Activated CD4-positive, alpha-beta T cell treated with anti-CD3 and anti-CD28 coated beads, Interleukin-2, amount 50 U/mL, for 48 hours (primary cell): Measurements from ENCODE around the gene OSTN.
"Not testable (repeated sequence)": the region's sequence is repeated elsewhere in the genome, so short reads cannot be mapped to it uniquely, and the experiment has no call there.

Experiments
- DNase-seq, 2 experiments: peaks; one replicate each; pipeline ENCODE4 v3.0.0-alpha.2; 2020

Gene OSTN

DNA sequence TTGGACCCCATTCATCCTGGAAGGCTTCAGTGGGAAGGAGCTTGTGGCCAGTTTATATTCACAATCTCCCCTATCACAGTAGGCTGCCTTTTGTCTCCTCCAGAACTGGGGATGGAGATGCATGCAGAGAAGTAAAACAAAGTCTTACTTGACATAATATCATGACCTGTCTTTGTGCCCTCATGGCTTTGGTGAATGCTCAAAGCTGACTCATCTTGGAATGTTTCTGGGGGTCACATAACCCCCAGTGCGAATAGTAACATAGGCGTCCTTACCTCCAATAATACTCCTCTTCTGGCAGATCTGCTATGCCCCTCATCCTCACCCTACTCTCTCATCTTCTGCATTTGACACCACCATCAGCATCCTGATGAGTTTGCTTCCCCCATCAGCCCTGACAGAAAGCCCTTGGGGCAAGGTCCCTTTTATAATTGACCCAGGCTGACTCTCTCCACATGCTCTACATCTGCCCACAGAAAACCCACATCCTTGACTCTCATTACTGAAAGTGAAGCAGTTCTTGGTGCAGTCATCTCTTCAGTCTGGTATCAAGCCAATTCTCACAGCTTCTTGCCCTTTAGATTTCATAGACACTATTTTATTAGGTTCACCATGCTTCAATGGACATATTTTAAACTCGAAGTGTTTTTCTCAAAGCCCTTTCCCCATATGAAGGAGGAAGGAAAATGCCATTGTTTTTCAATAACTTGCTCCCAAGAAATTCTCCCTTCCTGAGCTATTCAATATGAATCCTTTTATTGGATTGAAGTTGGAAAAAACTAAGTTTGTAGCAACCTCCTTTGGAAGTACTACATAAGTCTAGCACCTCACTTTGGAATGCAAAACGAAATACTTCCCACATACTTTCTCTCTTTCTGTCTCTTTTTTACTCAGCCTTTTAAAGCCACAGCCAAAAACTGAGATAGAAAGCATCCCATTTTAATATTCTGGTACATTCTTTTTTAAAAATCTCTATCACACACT, 36.6 kb downstream of the OSTN start:
- DNase-seq = no peak

DNA sequence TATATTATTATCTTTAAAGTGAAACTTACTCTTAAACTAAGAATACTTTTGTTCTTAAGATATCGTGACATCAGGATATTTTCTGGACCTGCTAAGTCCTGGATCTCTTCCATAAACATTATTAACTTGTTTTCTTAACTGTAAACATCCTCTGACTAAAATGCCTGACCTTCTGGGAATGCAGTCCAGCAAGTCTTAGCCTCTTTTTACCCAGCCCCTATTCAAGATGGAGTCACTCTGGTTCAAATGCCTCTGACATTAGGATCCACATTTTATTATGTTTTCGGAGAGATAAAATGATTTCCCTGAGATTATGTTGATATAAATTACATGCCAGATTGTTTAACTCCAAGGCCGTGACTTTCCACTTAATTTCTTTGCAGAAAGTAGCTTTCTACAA, 37.6 kb downstream of the OSTN start:
- no peak for DNase-seq

- no peak for DNase-seq
These were observed 38.2 kb downstream of the OSTN start for GRCh38 chr3:191237047-191237882.

DNA sequence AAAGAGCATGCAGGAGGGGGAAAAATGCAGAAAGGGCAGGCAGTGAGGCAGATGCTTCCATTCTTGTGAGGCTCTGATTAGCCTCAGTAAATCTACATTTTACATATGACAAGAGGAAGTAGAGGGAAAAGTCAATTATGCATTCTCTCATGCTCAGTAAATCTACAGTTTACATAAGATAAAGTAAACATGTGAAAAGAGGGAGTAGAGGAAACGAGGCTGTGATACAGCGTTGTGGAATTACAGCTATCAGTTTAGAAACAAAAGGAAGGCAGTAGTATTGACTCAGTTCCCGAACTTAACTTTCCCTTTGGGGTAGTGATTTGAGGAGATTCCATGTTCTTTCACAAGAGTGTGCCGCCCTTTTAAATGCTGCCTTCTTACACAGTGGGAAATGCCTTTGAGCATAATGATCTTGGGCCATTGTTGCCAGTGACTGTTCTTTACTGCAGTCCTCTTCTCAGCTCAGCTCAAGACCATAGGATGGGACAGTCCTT, 39.3 kb downstream of the OSTN start:
- DNase-seq = no peak

DNA sequence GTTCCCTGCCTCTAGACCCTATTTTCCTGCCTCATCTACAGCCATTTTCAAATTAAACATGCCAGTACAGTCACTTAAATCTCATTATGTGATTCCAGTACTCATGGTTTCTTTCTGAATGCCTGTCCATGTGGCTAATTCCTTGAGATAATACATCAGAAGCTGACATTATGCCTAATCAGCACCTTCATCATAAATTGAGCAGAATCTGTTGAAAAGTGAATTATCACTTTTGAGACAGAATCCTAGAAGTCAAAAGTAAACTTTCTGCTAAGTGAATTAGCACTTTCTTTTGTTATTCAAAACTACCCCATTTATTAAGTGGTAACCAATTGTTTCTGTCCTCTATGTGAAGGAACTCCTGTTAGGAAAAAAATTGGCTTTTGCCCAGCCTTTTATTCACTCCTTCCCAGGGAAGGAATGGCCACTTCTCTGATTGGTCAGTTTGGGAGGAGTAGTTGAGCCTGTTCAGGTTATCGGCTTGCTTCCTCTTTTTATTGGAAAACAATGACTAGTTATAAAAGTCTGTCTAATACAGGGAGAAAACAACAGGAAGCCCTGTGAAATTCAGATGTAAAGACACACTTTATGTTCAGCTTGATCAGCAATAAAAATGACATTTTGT, 40.5 kb downstream of the OSTN start:
- no peak for DNase-seq

GRCh38 chr3:191240486-191240885, 41.4 kb downstream of the OSTN start:
- no peak for DNase-seq

GRCh38 chr3:191244242-191244867, 45.3 kb downstream of the OSTN start:
- DNase-seq = no peak

- DNase-seq = not testable (repeated sequence)
These were observed 47.0 kb downstream of the OSTN start for GRCh38 chr3:191246034-191246433.

DNA sequence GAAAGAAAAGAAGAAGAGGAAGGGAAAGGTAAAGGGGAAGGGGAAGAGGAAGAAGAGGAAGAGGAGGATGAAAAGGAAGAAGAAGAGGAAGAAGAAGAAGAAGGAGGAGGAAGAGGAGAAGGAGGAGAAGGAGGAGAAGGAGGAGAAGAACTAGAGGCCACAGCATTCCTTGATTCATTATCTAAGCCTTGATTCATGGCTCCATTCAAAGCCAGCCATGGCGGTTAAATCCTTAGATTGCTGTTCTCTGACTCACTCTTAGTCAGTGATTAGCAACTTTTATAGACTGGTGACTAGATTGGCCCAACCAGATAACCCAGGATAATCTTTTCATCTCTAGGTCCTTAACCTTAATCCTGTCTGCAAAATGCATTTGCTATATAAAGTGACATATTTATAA, 47.6 kb downstream of the OSTN start:
- DNase-seq = no peak

- DNase-seq = no peak
These were observed 54.2 kb downstream of the OSTN start for GRCh38 chr3:191253089-191253799.

- no peak for DNase-seq
These were observed 55.2 kb downstream of the OSTN start for GRCh38 chr3:191254098-191254873.

- DNase-seq = no peak
These were observed 56.1 kb downstream of the OSTN start for GRCh38 chr3:191255156-191255555.

GRCh38 chr3:191256405-191256804, 57.4 kb downstream of the OSTN start:
- DNase-seq = no peak

DNA sequence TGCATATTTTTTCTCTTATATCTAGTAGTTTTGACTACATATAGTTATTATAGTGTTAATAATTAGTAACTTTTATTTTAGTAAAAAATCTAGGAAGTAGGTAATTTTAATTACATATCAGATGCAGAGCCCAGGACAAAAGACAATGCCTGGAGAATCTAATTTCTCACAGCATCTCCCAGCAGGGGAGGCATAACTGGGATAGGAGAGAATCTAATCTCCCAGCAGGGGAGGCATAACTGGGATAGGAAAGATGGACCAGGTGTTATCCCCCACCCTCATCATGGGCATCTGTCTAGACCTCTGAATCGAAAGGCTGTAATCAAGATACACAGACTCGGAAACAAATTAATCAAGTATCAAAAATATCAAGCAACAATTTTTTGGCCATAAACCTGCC, 58.2 kb downstream of the OSTN start:
- DNase-seq = no peak

DNA sequence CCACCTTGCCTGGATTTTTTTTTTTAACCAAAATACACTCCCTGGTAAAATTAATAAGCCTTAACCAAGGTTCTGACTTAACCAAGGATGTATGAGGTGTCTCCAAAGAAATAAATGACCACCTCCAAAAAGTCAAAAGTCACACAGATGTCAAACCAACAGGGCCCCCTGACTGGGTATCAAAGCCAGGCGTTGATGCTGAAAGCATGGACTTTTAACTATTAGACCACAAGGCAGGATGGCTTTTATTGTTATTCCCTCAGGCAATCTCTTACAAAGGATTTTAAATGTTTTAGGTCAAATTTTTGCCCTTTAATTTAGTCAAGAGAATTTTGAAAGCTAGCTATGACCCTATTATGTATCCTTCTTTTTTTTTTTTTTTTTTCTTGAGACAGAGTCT, 60.4 kb downstream of the OSTN start:
- no peak for DNase-seq

DNA sequence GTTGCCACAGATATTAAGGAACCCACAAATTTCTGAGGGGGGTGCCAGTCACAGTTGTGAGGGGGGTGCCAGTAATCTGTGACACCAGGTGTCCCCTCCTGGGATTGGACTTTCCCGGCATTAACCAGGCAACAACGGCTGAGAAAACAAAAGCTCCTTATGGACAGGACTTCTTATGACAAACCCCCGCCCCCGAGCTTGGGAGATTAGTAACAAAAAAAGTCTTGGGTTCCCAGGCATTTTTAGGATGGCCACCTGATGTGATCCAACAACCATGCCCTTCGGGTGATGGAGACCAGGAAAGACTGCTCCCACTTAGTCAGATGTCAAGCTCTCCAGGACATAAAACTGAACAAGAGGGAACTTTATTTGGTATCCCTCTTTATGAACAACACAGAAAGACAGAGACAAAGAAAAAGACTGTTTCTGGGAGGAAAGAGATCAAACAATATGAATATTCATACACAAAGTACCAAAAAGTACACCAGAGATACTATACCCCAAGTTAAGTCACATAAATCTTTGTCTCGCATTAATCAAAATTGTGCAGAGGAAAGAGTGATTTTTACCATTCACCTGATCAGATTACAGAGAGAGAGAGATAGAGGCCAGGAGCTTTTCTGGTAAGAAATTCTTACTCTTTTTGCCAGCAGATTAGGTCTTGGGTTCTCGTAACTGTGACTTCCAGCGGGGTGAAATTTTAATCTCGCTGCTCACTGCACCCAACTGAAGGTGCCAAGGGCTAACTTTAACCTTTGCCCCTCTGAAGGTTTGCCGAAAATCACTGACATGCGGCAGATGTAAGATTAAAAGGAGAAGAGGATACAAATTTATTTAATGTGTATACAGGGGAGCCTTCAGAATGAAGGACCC, 61.6 kb downstream of the OSTN start:
- no peak for DNase-seq

- no peak for DNase-seq
These were observed 62.2 kb downstream of the OSTN start for GRCh38 chr3:191261304-191261638.

DNA sequence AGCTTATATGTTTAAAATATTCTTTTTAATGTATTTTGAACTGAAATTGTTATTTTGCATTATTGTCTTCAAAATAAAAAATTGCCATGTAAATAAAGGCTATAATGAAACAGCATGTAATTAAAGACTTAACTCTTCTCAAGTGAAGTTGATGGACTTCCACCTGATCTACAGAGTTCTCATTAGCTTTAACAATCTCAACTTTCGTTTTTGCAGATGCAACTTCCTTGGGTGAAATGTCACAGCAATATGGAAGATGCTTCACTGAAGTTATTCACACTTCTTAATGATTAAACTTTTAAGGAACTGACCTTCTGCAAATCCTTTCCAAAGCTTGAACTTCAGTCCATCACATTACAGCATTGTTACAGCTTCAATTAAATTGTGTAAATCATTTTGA, 63.6 kb downstream of the OSTN start:
- no peak for DNase-seq

- no peak for DNase-seq
These were observed 64.3 kb downstream of the OSTN start for GRCh38 chr3:191263365-191263764.

- no peak for DNase-seq
These were observed 64.8 kb downstream of the OSTN start for GRCh38 chr3:191263850-191264249.
